Stimulated activated CD4-positive, alpha-beta T cell treated with anti-CD3 and anti-CD28 coated beads, Interleukin-1b, Interleukin-23, amount 100 ng/mL, for 4 hours (primary cell): Measurements from ENCODE around the gene ZNF609.
A peak's percentile ranks its signal among the peaks of the same experiment; 100 is the strongest.
"Not testable (repeated sequence)": the region's sequence is repeated elsewhere in the genome, so short reads cannot be mapped to it uniquely, and the experiment has no call there.

ENCODE experiments used
- DNase-seq, 2 donors: peaks; one replicate each; pipeline ENCODE4 v3.0.0-alpha.2; 2020; ENCODE audit warnings: low read depth in 2 of 2

ZNF609 gene

GRCh38 chr15:64619880-64620839 is 159.8 kb downstream of the ZNF609 start:
- DNase-seq, result no peak

DNA sequence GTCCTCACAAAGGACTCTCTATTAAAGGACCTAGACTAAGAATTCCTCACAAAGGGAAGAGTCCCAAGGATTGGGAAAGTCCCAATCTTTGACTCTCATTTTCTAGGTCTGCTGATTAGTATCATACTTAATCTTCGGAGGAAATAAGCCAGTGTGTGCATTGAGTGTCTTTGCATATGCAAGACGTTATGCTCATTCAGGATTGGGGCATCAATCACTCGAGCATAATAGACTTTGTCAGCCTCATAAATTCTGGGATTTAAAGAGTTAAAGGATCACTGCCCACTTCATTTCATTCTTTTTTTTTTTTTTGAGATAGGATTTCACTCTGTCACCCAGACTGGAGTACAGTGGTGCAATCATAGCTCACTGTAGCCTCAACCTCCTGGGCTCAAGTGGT is 160.7 kb downstream of the ZNF609 start:
- DNase-seq, result no peak

DNA sequence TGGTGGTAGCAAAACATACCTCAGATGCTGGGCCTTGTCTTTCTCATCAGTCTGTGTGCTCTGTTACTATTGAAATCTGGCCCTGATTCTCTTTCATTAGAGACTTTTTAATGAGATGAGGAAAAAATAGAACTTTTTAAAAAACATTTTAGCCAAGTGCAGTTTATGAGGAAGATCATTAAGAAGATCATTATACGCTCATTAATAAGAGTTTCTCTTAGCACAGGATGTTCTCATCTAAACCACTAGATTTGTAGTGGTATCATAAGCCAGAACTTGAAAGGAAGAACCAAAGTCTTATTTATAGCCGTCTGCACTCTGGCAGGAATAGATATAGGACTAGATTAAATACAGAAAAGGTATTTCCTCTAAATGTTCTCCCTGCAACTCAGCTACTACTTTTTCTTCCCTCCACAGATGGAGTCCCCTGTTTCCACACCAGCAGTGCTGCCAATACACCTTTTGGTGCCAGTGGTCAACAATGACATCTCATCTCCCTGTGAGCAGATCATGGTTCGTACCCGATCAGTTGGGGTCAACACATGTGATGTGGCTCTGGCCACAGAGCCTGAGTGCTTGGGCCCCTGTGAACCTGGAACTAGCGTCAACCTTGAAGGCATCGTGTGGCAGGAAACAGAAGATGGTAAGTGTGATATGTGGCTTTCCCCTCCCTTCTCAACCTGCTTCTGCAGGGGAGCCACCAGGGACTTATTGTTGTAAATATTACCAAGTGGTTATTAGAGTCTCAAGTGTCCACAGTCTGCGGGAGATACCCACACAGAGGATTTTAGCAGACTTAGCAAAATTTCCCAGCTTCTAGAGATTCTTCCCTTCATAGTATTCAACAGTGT is 162.3 kb downstream of the ZNF609 start:
- DNase-seq, result no peak

- peak in 1 of 2 donors; percentile 5 for DNase-seq
Observed at GRCh38 chr15:64623347-64623996, 163.1 kb downstream of the ZNF609 start.

DNA sequence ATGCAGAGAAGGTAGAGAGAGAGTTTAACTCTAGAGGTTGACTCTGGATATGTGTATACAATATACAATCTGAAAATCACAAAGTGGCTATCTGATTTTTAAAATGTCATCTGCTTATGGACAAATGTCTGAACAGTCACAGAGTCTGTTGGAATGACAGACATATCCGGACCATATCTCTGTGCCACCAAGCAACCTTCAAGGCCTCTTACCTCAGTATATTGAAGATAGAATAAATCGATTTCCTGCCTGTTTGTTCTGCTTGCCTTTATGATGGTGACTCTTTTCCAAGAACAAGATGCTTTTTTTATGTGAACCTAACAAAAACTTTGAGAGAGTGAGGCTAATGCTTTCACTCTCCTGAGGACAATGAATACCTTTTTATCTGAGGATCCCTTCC is 163.9 kb downstream of the ZNF609 start:
- DNase-seq, result no peak

DNA sequence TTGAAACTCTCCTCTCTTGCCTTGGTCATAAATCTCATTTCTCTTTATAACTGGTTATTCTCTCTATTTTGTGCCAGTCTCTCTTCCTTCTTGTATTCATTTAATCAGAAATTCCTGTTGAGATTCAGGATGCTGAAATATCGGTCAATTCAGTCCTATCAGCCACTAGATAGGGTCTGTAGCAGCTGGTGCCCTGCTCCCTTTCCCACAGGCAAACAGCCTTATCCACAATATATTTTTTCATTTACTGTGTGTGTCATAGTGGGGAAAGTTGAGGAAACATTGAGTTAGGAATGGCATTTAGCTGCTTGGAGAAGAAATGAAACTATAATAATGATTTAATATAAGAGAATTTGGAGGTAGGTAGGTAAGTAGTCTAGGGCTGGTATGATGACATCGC is 168.7 kb downstream of the ZNF609 start:
- DNase-seq, result no peak

DNA sequence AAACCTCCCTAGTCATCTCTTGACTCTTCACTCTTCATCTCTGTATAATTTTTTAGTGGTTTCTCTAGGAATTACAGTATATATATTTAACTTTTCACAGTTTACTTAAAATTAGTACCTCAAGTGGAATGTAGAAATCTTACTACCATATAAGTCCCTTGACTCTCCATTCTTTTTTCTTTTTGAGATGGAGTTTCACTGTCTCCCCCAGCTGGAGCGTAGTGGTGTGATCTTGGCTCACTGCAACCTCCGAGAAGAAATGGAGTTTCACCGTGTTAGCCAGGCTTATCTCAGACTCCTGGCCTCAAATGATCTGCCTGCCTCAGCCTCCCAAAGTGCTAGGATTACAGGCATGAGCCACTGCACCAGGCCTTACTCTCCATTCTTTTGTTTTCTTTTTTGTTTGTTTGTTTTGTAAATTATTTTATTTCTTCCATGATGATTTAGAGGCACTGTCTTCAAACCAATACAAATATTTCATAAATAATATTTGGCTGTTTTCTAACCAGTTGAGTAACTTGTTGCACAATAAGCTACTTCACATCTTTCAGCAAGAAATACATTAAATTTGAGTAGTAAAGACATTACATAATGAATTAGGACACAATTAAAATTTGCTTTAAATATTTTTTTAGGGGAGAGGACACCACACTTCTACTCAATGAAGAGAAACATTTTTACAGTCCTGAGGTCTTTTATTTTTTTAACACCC is 170.2 kb downstream of the ZNF609 start:
- DNase-seq, result no peak

GRCh38 chr15:64632639-64633038 is 172.3 kb downstream of the ZNF609 start:
- not testable (repeated sequence) for DNase-seq

DNA sequence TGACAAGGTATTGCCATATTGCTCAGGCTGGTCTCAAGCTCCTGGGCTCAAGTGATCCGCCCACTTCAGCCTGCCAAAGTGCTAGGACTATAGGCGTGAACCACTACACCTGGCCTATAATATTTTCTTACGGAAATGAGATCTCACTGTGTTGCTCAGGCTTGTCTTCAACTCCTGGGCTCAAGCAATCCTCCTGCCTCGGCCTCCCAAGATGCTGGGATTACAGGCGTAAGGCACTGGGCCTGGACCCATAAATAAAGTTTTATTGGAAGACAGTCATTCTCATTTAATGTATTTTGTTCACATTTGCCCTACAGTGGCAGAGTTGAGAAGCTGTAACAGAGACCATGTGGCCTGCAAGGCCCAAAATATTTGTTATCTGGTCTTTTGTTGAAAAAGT is 173.0 kb downstream of the ZNF609 start:
- DNase-seq, result no peak

- DNase-seq, result no peak
Observed at GRCh38 chr15:64634027-64634426, 173.6 kb downstream of the ZNF609 start.

- no peak for DNase-seq
Observed at GRCh38 chr15:64634576-64635498, 174.5 kb downstream of the ZNF609 start.

DNA sequence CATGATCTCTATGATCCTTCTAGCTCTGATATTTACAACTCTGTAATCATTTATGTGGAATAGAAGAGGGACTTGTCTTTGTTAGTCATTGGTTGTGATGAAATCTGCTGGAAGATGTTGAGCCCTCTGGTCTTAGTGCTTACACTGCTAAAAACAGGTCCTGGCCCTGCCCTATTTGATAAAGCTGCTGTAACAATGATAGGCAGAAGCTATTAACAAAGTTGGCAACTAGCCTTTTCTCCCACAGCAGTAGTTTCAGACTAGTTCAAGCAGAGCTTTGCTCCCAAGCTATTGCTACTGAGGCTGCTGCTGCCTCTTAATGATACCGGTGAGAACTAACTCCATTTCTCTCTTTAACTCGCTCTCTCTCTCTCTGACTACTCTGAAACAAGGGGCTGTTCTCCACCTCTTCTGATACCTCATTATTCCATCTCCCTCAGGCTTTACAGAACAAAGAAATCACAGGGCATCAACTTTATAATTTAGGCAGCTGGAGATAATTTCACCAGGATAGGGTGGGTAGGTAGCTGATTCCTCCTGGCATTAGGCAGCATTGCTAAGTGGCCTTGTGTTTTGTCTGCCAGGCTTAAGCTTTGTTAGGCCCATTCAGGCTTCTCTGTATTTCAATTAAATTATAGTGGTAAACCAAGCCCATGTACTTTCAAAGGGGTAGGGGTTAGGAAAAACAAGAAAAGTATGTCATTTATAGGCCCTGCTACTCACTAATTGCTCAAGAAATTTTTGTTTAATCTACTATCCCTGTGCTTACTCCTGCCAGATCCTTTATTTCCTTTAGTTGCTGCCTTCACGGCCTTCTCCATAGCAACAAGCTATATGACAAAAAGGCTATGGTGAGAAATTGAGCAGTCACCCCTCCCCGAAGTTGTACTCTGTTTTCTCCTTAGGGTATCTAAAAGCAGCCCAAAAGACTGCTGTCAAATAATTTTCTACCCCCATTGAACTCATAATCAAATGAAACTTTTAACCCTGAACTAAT is 175.4 kb downstream of the ZNF609 start:
- DNase-seq, result no peak

DNA sequence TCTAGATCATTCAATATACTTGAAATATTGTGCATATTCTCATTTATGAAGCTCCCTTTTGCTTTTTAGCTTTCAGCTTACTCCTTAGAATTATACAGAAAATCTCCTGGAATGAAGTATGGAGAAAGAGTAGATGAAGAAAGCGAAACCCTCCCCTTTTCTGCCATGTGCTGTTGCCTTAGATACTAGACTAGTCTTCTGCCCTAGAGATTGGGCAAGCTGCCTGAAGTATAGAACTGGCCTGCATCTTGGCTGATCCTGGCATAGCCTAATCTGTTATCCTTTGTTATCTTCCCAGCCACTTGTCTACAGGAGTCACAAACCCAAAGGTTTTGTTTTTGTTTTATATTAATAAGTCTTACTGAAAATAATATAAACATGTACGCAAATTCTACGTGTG is 176.2 kb downstream of the ZNF609 start:
- no peak for DNase-seq

DNA sequence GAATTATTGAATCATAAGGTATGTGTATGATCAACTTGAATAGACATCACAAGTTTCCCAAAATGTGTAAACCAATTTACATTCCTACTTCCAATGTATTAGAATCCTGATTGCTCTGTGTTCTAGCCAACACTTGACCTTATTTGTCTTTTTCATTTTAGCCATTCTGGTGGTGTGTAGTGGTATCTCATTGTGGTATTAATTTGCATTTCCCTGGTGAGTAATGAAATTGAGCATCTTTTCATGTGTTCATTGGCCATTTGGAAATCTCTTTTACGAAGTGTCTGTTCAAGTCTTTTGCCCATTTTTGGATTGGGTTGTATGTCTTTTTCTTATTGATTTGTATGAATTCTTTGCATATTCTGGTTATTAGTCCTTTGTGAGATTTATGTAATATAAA is 177.0 kb downstream of the ZNF609 start:
- no peak for DNase-seq

DNA sequence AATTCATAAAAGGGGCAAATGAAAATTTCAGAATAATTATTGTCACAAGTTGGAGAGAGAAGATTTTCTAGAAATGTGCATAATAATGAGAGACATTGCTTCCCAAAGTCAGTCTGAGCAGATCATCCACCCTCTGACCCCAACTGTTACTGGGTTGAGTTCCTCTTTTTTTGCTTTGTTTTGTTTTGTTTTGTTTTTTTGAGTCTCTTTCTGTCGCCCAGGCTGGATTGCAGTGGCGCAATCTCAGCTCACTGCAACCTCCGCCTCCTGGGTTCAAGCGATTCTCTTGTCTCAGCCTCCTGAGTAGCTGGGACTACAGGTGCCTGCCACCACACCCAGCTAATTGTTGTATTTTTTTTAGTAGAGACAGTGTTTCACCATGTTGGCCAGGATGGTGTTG is 179.4 kb downstream of the ZNF609 start:
- DNase-seq, result not testable (repeated sequence)

GRCh38 chr15:64640146-64640871 is 179.9 kb downstream of the ZNF609 start:
- no peak for DNase-seq

DNA sequence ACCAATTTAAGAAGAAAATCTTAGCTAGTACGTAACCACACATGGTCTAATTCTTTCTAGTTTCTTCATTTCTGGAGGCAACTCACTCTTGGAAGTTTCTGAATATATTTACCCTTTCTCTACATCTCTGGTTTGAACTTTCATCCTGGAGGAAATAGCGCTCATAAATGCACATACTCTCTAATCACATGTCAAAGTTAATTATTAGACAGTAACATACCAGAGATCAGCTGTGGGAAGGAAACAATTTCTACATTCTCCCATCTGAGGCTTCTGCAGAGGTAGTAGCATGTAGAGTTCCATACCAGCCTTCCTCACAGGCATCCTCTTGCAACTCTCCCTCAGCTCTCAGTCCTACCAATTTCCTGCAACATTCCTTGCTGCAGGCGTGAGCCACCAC is 182.5 kb downstream of the ZNF609 start:
- DNase-seq, result no peak

DNA sequence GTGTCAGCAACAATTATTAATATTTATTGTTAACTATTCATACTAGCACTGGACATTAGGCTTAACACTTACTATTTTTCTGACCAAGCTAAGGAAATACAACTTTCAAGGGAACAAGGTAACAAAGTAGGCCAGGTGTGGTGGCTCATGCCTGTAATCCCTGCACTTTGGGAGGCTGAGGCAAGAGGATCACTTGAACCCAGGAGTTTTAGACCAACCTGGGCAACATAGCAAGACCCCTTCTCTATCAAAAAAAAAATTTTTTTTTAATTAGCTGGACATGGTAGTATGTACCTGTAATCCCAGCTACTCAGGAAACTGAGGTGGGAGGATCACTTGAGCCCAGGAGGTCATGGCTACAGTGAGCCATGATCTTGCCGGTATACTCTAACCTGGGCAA is 183.3 kb downstream of the ZNF609 start:
- no peak for DNase-seq
